Measurements from ENCODE around the gene TSPY8. TPM values are rescaled to one million over a fixed set of nuclear protein-coding genes. Genes with fewer than 3 reads are reported as not detected.
"Not testable (repeated sequence)": the region's sequence is repeated elsewhere in the genome, so short reads cannot be mapped to it uniquely, and the experiment has no call there.

Gene TSPY8
- total RNA-seq (not detected in 2 replicates), polyA plus RNA-seq (not detected in 2 replicates)

GRCh38 chrY:9357497-9357896 lies at the start of gene TSPY8:
TSS of gene TSPY8 (plus strand) at chrY:9357797. CDS start at chrY:9357843, 46 bp downstream.
- DNase-seq (ENCODE audit: low read depth in 1 of 2, low spot score in 1 of 2): not testable (repeated sequence)

GRCh38 chrY:9320996-9321395 lies 36.6 kb upstream of the TSPY8 start:
- H3K9me3 ChIP-seq (ENCODE audit: low read depth): no peaks in the 10 kb centered on the region
- H3K4me1 ChIP-seq (ENCODE audit: low read depth): no peaks in the 10 kb centered on the region
- TF ChIP-seq CTCF (IDR thresholded peaks at IDR 0.05; ENCODE audit: low read depth, low read length): no peak
- H3K27me3 ChIP-seq: no peaks in the 10 kb centered on the region
- H3K27ac ChIP-seq: no peak overlapping the region
- no peaks in the 10 kb centered on the region for H3K36me3 ChIP-seq
- H3K4me3 ChIP-seq: no peak overlapping the region
- no peak for DNase-seq (ENCODE audit: low read depth in 1 of 2, low spot score in 1 of 2)

More at GRCh38 chrY:9357497-9357896, at the start of gene TSPY8:
- H3K4me1 ChIP-seq (ENCODE audit: low read depth); H3K36me3 ChIP-seq; H3K27ac ChIP-seq; H3K27me3 ChIP-seq; H3K9me3 ChIP-seq (ENCODE audit: low read depth); H3K4me3 ChIP-seq: not testable (repeated sequence)

- not testable (repeated sequence) for H3K4me1 ChIP-seq (ENCODE audit: low read depth); H3K36me3 ChIP-seq; DNase-seq (ENCODE audit: low read depth in 1 of 2, low spot score in 1 of 2); H3K4me3 ChIP-seq; H3K27ac ChIP-seq; H3K27me3 ChIP-seq; H3K9me3 ChIP-seq (ENCODE audit: low read depth)
Measured at GRCh38 chrY:9337164-9337563, 20.4 kb upstream of the TSPY8 start, which contains the start of gene TSPY4. TSS of gene TSPY4 (plus strand) at chrY:9337464. CDS start at chrY:9337510, 46 bp downstream.

DNA sequence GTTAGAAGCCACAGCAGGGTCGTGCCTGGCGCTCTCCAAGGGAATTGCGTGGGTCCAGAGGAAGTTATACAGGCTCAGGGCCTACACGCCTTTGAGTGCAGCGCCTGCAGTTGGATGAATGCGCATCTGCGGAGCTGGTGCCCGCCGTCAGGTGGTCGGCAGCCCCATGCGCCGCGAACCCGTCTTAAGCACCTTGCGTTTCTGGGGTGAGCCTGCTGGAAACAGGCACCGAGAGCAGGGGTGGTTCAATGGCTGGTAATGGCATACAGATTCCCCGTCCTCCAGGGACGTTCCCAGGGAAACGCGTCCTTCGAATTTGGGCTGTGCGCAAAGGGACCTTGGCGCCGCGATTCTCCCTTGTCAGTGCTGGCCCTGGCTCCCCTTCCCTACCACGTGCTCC lies 38.9 kb downstream of the TSPY8 start:
- not testable (repeated sequence) for H3K27ac ChIP-seq; H3K4me3 ChIP-seq; H3K27me3 ChIP-seq; H3K36me3 ChIP-seq; H3K4me1 ChIP-seq (ENCODE audit: low read depth); DNase-seq (ENCODE audit: low read depth in 1 of 2, low spot score in 1 of 2); H3K9me3 ChIP-seq (ENCODE audit: low read depth)

DNA sequence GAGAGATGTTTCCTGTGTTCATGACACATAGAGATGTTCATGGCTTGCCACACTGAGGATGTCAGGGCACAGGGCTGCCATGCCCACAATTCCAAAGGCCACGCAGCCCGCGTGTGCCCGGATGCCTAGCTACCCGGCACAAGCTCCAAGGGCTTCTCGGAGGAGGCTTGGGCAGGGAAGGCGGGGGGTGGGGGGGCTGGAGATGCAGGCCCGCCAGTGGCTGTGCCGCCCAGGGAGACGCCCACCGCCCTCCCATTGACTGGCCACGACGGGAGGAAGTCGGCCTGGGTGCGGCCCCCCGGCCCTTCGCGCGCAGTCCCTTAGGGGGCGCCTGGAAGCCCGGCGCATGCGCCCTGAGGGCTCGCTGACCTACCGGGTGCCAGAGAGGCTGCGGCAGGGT lies 40.5 kb downstream of the TSPY8 start, which contains the start of gene TSPY3:
Gene TSPY3 (plus strand): TSS at position 301 of the 400 bp plus-strand sequence. CDS start 46 bp downstream, at position 347.
- not testable (repeated sequence) for DNase-seq (ENCODE audit: low read depth in 1 of 2, low spot score in 1 of 2); H3K27me3 ChIP-seq; H3K9me3 ChIP-seq (ENCODE audit: low read depth); H3K4me1 ChIP-seq (ENCODE audit: low read depth); H3K27ac ChIP-seq; H3K36me3 ChIP-seq; H3K4me3 ChIP-seq

Other genes starting within 250 kb of the TSPY8 start
- not detected in 2 replicates for gene TSPY4, start 20.3 kb upstream of the TSPY8 start, total RNA-seq
- not detected in 2 replicates for gene TSPY4, start 20.3 kb upstream of the TSPY8 start, polyA plus RNA-seq
- not detected in 2 replicates for gene TSPY3, start 40.6 kb downstream of the TSPY8 start, total RNA-seq
- not detected in 2 replicates for gene TSPY3, start 40.6 kb downstream of the TSPY8 start, polyA plus RNA-seq
- not detected in 2 replicates for gene TSPY1, start 109.2 kb downstream of the TSPY8 start, total RNA-seq
- not detected in 2 replicates for gene TSPY1, start 109.2 kb downstream of the TSPY8 start, polyA plus RNA-seq
- not detected in 2 replicates for gene TSPY9, start 129.5 kb downstream of the TSPY8 start, total RNA-seq
- gene TSPY9, start 129.5 kb downstream of the TSPY8 start, polyA plus RNA-seq: not detected in 2 replicates
- not detected in 2 replicates for gene TSPY10, start 170.1 kb downstream of the TSPY8 start, total RNA-seq
- not detected in 2 replicates for gene TSPY10, start 170.1 kb downstream of the TSPY8 start, polyA plus RNA-seq

Data from cardiac muscle cell (in vitro differentiated cells and primary cell).